ENCODE data around the gene DPH1.

Gene DPH1

DNA sequence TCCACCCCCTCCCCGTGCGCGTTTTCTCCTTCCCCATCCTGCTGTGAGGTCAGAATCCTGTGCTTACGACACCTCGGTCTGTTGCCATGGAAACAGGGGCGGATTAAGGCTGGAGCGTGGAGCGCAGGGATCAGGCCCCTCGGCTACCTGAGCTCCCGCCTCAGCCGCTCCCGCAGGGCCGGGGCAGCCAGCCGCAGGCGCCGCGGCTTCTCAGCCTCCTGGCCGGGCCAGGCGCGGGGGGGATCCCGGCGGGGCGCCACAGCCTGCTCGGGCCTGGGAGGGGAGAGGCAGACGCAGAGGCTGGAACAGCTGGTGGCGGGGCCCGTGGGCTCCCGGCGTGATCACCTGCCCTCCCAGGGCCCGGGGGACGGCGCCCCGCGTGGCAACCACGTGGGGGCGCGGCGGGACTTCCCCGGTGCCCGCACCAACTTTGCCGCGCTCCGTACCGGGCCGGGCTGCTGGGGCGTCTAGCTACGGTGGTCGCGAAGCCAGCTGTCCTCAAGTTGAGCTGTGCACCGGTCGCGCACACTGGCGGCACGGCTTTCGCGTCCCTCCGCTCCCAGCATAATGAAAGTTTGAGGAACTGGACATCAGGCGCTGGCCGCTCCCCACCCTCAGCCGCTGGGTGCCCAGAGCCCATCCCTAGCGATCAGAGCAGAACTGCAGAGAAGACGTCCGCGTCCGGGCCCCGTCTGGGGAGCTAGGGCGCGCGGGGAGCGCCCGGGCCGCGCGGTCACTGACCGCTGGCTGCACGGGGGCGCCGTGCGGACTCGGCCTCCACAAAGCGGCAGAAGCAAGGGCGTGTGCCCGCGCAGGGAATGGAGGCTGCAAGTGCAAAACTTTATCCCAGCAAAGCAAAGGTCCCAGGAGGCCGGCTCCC lies 6.0 kb upstream of the DPH1 start:
- no peaks in the 10 kb centered on the region for H4K20me1 ChIP-seq (ENCODE audit: insufficient read depth, low read length)
- no peak overlapping the region for H3K4me3 ChIP-seq (ENCODE audit: low read length)
- H2AFZ ChIP-seq (ENCODE audit: low read depth, low read length) = no peak overlapping the region
- no peaks in the 10 kb centered on the region for H3K36me3 ChIP-seq (replicated peaks; ENCODE audit: low read depth, low read length)
- H3K27me3 ChIP-seq (ENCODE audit: low read depth, low read length) = peaks cover 5% of the 10 kb centered on the region; the same call in 1 of the 2 replicates
- H3K27ac ChIP-seq (ENCODE audit: low read length) = no peak overlapping the region
- no peak overlapping the region for H3K4me2 ChIP-seq (ENCODE audit: low read length)
- no peak overlapping the region for H3K9ac ChIP-seq (ENCODE audit: low read length)
- TF ChIP-seq EZH2phosphoT487 (IDR thresholded peaks at IDR 0.05; ENCODE audit: low read depth) = no peak
- TF ChIP-seq, protein P1, sequence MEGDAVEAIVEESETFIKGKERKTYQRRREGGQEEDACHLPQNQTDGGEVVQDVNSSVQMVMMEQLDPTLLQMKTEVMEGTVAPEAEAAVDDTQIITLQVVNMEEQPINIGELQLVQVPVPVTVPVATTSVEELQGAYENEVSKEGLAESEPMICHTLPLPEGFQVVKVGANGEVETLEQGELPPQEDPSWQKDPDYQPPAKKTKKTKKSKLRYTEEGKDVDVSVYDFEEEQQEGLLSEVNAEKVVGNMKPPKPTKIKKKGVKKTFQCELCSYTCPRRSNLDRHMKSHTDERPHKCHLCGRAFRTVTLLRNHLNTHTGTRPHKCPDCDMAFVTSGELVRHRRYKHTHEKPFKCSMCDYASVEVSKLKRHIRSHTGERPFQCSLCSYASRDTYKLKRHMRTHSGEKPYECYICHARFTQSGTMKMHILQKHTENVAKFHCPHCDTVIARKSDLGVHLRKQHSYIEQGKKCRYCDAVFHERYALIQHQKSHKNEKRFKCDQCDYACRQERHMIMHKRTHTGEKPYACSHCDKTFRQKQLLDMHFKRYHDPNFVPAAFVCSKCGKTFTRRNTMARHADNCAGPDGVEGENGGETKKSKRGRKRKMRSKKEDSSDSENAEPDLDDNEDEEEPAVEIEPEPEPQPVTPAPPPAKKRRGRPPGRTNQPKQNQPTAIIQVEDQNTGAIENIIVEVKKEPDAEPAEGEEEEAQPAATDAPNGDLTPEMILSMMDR (IDR thresholded peaks at IDR 0.05; ENCODE audit: low read depth, low read length) = no peak
- no peaks in the 10 kb centered on the region for H3K79me2 ChIP-seq (ENCODE audit: low read length)
- H3K9me3 ChIP-seq (ENCODE audit: insufficient read depth, low read length) = no peaks in the 10 kb centered on the region
- peaks cover 10% of the 10 kb centered on the region for H3K4me1 ChIP-seq (ENCODE audit: low read length)

GRCh38 chr17:2024572-2025219 lies 5.3 kb upstream of the DPH1 start:
- no peak overlapping the region for H3K9ac ChIP-seq (ENCODE audit: low read length)
- H3K79me2 ChIP-seq (ENCODE audit: low read length) = no peaks in the 10 kb centered on the region
- peaks cover 15% of the 10 kb centered on the region for H3K4me1 ChIP-seq (ENCODE audit: low read length)
- H3K9me3 ChIP-seq (ENCODE audit: insufficient read depth, low read length) = no peaks in the 10 kb centered on the region
- no peak overlapping the region for H3K4me3 ChIP-seq (ENCODE audit: low read length)
- no peak overlapping the region for H3K4me2 ChIP-seq (ENCODE audit: low read length)
- no peak overlapping the region for H2AFZ ChIP-seq (ENCODE audit: low read depth, low read length)
- no peak overlapping the region for H3K27ac ChIP-seq (ENCODE audit: low read length)
- no peak for TF ChIP-seq EZH2phosphoT487 (IDR thresholded peaks at IDR 0.05; ENCODE audit: low read depth)
- TF ChIP-seq, protein P1 (IDR thresholded peaks at IDR 0.05; ENCODE audit: low read depth, low read length) = no peak
- H4K20me1 ChIP-seq (ENCODE audit: insufficient read depth, low read length) = no peaks in the 10 kb centered on the region
- H3K27me3 ChIP-seq (ENCODE audit: low read depth, low read length) = peaks cover under 1% of the 10 kb centered on the region; the same call in 1 of the 2 replicates
- H3K36me3 ChIP-seq (replicated peaks; ENCODE audit: low read depth, low read length) = no peaks in the 10 kb centered on the region

GRCh38 chr17:2025220-2025621 lies 4.7 kb upstream of the DPH1 start, which contains the start of gene RTN4RL1:
TSS of gene RTN4RL1 (minus strand) at chr17:2025334. CDS start at chr17:2024865, 469 bp downstream.
- Histone ChIP-seq H3K4me2 (ENCODE audit: low read length) (no peak within 1 kb of the TSS), H3K9me3 (ENCODE audit: insufficient read depth, low read length) (no peaks in the 10 kb centered on the region), H3K4me3 (ENCODE audit: low read length) (no peak within 1 kb of the TSS), H3K36me3 (replicated peaks; ENCODE audit: low read depth, low read length) (no peaks in the 10 kb centered on the region), H3K4me1 (ENCODE audit: low read length) (peaks cover 17% of the 10 kb centered on the region), H3K9ac (ENCODE audit: low read length) (no peak within 1 kb of the TSS), H3K27me3 (ENCODE audit: low read depth, low read length) (no peaks in the 10 kb centered on the region), H3K79me2 (ENCODE audit: low read length) (peaks cover 2% of the 10 kb centered on the region; the same call in 1 of the 2 replicates), H4K20me1 (ENCODE audit: insufficient read depth, low read length) (no peaks in the 10 kb centered on the region), H2AFZ (ENCODE audit: low read depth, low read length) (no peak within 1 kb of the TSS), H3K27ac (ENCODE audit: low read length) (no peak within 1 kb of the TSS)
- TF ChIP-seq, protein P1 (IDR thresholded peaks at IDR 0.05; ENCODE audit: low read depth, low read length) = no peak
- no peak for TF ChIP-seq EZH2phosphoT487 (IDR thresholded peaks at IDR 0.05; ENCODE audit: low read depth)
